ENCODE data around the gene SEPTIN12.

GRCh38 chr16:4750896-4751295 is 37.2 kb downstream of the SEPTIN12 start:
- TF ChIP-seq REST (IDR thresholded peaks at IDR 0.05; ENCODE audit: borderline replicate concordance) (no peak), CTCF (IDR thresholded peaks at IDR 0.05; ENCODE audit: poor library complexity, severe bottlenecking) (no peak), MXI1 (conservative IDR thresholded peaks at IDR 0.05; ENCODE audit: poor library complexity, severe bottlenecking) (no peak), POLR2AphosphoS5 (IDR thresholded peaks at IDR 0.05) (no peak), RAD21 (conservative IDR thresholded peaks at IDR 0.05) (no peak), EP300 (conservative IDR thresholded peaks at IDR 0.05; ENCODE audit: poor library complexity, severe bottlenecking) (no peak), EZH2 (IDR thresholded peaks at IDR 0.05; ENCODE audit: borderline replicate concordance, insufficient read depth, low read length, poor library complexity, severe bottlenecking) (no peak)

Data from neural cell (in vitro differentiated cells).